Sigmoid colon (tissue), 4 donors: Measurements from ENCODE around the gene EPS8L2.

ENCODE experiments used
- POLR2A ChIP-seq, 2 donors: fragments of 450-650 bp; IDR thresholded peaks; one replicate each; pipeline ENCODE4 v1.6.1; 2016; ENCODE audit warnings: antibody characterized with exemption in 2 of 2, mild to moderate bottlenecking in 2 of 2, moderate library complexity in 2 of 2
- POLR2AphosphoS5 ChIP-seq, 4 donors: sonication (generic); formaldehyde crosslinking; IDR thresholded peaks; one replicate each; pipeline ENCODE4 v1.6.1; 2017; ENCODE audit warnings: antibody characterized with exemption in 4 of 4
- TF ChIP-seq, protein P1 (sequence below), 4 experiments: fragments of 450-650 bp in 3 of 4; fragments of 200-600 bp in 1 of 4; IDR thresholded peaks; one replicate each; pipeline ENCODE4 v1.5.1; 2016 to 2019; ENCODE audit warnings: antibody characterized with exemption in 4 of 4, mild to moderate bottlenecking in 3 of 4, moderate library complexity in 2 of 4

DNA sequence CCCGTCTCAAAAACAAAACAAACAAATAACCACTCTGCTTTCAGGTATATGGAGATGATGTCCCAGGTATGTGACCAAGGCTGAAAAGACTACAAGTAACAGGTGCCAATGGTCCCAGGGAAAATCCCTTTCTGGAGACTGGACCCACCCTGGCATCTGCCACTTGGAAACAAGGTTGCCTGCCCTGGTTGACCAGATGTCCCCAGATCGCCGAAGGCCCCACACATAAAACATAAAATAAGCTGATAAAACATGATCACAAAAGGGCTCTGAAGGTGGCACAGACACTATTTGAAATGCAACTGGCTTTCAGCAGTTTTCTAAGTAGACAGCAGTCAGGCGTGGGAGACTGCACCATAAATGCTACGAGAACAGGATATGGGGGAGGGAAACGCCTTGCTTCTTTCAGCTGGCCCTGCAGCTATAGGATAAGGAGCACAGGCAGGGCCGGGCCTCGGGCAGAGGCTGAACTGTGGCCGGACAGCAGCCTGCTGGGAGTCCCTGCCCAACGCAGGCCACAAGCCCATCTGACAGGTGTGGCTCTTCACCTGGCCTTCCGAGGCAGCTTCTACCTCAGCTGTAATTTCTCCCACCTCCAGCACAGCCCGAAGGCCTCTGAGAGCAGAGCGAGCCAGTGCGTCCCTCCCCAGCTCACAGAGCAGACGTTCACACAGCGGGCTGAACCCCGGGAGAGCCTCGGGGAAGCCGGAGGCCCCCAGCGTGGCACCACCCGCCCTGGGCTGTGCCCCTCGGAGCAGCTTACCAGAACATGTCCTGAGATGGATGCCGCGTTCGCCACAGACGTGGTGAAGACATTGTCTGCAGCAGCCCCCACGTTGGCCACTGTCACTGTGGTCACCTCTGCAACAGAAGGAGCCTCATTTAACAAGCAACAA lies 15.0 kb upstream of the EPS8L2 start:
- TF ChIP-seq, protein P1, sequence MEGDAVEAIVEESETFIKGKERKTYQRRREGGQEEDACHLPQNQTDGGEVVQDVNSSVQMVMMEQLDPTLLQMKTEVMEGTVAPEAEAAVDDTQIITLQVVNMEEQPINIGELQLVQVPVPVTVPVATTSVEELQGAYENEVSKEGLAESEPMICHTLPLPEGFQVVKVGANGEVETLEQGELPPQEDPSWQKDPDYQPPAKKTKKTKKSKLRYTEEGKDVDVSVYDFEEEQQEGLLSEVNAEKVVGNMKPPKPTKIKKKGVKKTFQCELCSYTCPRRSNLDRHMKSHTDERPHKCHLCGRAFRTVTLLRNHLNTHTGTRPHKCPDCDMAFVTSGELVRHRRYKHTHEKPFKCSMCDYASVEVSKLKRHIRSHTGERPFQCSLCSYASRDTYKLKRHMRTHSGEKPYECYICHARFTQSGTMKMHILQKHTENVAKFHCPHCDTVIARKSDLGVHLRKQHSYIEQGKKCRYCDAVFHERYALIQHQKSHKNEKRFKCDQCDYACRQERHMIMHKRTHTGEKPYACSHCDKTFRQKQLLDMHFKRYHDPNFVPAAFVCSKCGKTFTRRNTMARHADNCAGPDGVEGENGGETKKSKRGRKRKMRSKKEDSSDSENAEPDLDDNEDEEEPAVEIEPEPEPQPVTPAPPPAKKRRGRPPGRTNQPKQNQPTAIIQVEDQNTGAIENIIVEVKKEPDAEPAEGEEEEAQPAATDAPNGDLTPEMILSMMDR (IDR thresholded peaks at IDR 0.05), result no peak
- TF ChIP-seq POLR2AphosphoS5 (IDR thresholded peaks at IDR 0.05) (no peak), POLR2A (IDR thresholded peaks at IDR 0.05) (no peak)
